GM12892 (cell line): ENCODE data around the gene ARHGEF6.

Experiments used
- POLR2A ChIP-seq: IDR thresholded peaks from 2 replicates; pipeline ENCODE4 v1.6.1; 2011; ENCODE audit warnings: low read depth, low read length, control low read depth
- POLR2AphosphoS5 ChIP-seq: IDR thresholded peaks from 2 replicates; pipeline ENCODE4 v1.6.1; 2011; ENCODE audit warnings: low read depth, low read length, control low read depth
- TAF1 ChIP-seq: IDR thresholded peaks from 2 replicates; pipeline ENCODE4 v1.6.1; 2011; ENCODE audit warnings: low read depth, mild to moderate bottlenecking, control low read depth, low read length, borderline replicate concordance

- TF ChIP-seq POLR2AphosphoS5 (no peak), POLR2A (no peak), TAF1 (no peak)
These were observed 30.4 kb downstream of the ARHGEF6 start for GRCh38 chrX:136750364-136750763.
